ENCODE data around the gene FRYL.

GRCh38 chr4:48812866-48813265 is 32.8 kb upstream of the FRYL start:
- TF ChIP-seq REST (IDR thresholded peaks at IDR 0.05; ENCODE audit: insufficient read depth in 1 of 2, low read depth in 2 of 2, low read length in 2 of 2), result no peak
- TF ChIP-seq POLR2AphosphoS5 (IDR thresholded peaks at IDR 0.05; ENCODE audit: low read depth, low read length), result no peak
